Stimulated activated CD4-positive, alpha-beta T cell treated with anti-CD3 and anti-CD28 coated beads, Interleukin-2, amount 100 ng/mL, for 24 hours (primary cell): ENCODE measurements around the gene EPB41L3.
"Not testable (repeated sequence)": the region's sequence is repeated elsewhere in the genome, so short reads cannot be mapped to it uniquely, and the experiment has no call there.

ENCODE experiments used
- DNase-seq, 2 donors: peaks; one replicate each; pipeline ENCODE4 v3.0.0-alpha.2; 2020

EPB41L3 gene

DNA sequence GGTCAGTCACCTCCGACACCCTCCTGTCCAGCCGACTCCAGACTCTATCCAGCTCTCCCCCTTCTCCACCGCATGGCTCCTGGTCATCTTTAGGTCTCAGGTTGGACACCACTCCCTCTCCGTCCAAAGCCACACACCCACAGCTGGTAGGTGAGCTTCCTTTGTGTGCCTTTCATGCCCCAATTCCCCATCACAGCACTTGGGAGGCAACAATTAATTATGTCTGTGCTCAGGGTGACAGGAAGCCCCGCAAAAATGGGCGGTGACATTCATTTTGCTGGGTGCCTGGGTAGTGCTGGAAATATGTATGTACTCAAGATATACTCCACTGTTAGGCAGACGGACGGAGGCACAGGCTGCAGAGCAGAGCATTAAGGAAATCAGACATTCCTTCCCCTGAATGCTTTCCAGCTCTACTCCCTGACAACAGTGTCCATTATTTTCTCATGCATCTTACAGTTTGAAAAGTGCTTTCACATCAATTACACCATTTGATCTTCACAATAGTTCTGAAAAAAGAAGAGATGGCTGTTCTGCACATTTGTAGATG lies 13.1 kb downstream of the EPB41L3 start:
- DNase-seq, result no peak

DNA sequence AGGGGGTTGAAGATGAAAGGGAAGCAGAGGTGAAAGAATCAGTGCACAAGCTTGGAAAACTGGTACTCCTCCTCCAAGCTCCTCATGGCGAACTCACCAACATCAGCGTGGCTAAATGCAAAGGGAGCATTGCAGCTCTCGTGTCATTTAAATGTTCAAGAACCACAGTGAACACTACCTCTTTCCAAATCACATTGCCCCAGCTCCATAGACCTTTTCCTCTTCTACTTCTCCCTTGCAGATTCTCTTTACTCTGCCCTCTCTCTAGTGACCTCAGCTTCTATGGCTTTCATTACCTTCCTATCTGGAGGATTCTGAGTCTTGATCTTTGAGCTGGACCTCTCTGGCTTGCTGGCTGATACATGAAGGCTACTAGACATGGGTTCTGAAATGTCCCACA lies 14.3 kb downstream of the EPB41L3 start:
- no peak for DNase-seq

DNA sequence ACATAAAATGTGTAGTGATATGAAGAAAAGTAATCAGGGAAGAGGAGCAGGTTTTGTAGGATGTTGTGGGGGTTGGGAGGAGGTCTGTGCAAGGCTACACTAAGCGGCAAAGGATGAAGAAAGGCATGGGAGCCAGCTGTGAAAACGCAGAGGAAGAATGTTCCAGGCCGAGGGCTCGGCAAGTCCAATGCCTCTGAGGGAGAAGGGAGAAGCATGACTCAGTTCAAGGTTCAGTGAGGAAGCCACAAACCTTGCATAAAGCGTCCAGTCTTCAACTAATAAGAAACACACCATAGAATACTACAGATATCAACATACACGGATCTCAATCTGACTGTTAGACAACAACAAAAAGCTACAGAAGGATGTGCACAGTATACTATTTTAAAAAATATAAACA lies 16.2 kb downstream of the EPB41L3 start:
- no peak for DNase-seq

DNA sequence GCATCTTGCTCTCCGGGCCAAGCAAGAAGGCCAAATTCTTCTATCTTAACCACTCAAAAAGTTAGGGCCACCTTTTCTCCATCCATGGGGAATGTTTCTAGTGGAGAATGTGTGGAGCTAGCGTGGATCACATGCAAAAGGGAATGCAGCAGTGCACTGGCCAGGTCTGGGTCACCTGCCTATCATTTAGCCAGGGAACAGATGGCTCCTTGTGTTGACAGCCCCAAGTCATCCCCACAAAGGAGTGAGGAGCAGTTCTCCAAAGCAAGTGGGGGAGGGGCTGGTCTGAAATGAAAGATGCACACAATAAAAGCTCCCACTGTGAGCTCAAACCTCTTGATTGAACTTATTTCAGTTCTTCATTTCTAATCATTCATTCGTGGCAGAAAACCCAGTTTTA lies 19.1 kb downstream of the EPB41L3 start:
- no peak for DNase-seq

DNA sequence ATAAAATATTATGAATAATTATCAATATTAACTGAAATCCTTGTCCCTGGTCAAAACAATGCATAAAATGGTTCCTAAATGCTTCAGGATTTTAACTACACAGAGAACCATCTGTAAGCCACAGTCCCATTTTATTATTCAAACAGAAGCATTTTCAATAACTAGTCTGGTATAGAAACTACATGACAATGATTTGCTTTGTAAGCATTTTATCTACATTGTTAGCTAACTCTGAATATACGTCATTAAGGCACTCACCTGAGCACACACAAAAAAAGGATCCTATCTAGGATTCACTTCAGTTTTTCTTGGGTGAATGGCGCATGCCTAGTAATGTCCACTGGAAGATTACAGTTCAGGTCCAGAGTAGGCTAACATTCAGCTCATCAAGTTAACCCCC lies 22.8 kb downstream of the EPB41L3 start:
- DNase-seq, result no peak

DNA sequence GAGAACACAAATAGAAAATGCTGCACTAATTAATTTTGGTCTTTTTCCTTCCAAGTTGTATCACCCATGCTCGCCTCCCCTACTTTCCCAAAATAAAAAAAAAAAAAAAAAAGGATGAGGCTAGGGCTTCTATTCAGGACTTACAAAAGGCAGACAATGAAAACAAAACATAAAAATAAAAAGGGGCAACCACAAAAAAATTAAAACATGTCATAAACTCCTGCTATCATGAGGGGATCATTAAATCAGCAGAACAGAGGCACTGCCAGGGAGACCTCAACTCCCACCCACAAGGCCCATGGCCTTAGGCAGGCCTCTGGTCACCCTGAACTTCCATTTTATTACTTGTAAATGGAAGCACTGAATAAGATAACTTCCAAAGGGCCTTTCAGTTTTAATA lies 23.3 kb downstream of the EPB41L3 start:
- DNase-seq, result no peak

DNA sequence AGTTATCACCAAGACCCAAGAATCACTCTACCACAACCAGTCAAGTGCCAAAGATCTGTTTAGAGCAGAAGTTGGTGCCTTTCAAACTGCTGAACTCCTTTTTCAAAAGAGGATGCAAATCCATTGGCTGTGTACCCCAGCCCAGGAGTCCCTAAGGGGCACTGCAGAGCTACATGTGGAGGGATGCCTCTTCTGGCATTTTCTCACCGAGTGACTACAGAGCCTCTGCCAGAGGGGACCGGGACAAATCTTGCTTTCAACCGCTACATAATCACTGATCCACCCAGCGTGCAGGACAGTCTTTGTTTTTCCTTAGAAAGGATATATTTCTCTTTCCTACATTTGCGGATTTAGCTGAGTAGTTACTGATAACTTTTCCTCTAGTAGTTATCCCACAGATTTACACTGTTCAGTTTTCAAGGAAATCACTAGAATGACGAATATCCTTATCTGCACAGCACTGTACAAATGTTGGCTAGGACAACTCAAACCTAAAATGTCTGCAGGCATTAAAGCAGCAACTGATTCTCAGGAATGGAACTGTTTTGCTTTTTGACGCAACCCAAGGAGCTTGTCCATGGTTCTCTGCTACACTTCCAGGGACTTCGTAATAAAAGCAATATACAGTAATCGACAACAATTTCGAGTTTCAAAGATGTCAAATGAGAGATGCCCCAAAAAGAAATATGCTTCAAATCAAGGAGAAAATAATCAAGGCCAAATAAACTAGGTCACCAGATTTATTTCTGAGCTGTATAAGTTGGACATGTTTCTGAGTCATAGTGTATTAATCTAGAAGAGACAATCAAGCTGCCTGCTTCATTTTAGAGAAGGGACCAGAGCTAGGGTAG lies 24.1 kb downstream of the EPB41L3 start:
- DNase-seq, result no peak

DNA sequence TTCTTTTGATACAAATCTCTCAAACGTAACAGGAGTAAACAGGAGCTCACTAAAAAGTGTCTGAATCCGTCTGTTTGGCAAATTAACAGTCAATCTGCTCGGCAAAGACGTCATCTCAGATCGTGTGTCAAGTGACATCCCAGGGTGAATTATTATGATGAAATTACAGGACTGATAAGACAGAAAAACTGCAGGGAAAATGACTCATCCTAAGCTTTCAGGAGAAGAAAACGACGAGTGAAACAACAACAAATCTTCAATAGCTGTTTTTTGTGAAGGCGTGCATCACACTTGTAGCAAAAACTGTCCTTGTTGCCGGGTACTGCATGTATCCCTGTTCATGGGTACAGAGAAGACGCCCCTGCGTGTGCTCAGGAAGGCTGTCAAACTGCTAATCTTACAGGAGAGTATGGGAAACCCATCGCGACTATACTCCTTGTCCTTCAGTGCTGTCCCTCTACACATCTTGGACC lies 24.9 kb downstream of the EPB41L3 start:
- no peak for DNase-seq

DNA sequence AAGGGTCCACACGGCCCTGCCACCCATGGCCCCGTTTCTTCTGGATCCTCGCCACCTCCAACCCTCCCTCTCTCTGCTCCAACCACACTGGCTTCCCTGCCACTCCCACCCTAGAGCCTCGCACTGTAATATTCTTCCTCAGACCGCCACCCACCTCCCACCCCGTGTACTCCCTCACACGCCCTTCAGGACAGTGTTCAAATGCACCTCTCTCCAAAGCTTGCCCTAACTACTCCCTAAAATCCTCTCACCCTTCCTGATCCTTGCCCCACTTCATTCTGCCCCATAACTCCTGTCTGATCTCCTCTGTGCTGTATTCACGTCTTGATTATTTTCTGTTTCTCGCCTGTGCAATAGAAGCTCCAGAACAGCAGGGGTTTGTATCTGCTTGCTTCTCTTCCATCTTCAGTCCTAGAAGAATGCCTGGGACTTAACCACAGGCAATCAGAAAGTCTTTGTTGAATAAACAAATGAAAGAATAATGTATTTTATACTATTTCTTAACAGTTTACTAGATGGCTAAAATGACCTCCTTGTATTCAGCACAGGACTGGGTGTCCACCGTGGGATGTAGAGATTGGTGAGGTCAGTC lies 25.5 kb downstream of the EPB41L3 start:
- no peak for DNase-seq

DNA sequence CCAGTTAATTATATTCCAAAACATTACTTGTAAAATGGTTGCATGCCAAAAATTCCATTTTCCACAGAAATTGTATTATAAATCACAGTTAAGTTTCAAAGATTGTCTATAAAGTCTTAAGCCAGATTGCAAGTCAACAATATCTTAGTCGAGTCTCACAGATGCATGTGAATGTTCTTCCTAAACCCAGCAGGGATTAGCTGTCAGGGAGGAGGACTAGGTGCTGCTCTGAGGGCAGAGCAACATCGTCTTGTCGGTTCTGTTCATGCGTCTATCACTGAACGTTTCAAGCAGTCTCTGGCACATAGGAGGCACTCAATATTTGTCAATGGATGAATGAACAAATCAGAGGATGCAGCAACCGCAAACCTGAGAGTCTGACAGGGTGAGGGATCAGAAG lies 27.0 kb downstream of the EPB41L3 start:
- no peak for DNase-seq

DNA sequence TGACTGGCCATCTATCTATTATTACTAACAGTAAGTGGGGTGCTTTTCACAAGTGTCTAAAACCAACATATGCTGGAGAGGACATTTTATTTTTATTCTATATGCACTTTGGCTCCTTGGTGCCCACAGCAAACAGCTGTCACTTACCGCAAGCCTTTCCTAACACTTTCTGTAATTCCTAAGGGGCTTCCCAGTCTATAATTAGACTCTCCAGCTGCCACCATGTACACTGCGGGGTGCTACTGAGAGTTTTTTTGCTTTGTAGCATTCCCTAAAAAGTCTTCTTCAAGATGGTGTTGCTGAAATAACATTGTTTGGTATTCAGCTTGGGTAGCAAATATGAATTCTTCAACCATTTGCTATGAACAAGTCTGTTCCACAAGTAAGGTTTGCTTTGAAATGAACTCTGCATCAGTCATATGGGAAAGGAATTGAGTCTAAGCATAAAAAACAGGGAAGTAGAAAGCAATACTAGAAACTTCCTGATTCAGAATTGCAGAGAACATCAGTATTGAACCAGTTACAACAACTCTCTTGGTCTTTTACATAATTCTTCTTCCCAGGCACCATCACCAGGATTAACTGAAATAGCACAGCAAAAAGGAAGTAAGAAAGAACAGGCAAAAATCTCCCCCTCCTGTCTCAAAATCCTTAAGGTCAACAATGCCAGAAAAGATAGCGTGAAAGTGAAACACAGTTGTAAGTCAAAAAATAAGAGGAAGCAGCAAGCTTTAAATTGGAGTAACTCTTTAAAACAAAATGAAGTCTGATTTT lies 28.6 kb downstream of the EPB41L3 start:
- no peak for DNase-seq

DNA sequence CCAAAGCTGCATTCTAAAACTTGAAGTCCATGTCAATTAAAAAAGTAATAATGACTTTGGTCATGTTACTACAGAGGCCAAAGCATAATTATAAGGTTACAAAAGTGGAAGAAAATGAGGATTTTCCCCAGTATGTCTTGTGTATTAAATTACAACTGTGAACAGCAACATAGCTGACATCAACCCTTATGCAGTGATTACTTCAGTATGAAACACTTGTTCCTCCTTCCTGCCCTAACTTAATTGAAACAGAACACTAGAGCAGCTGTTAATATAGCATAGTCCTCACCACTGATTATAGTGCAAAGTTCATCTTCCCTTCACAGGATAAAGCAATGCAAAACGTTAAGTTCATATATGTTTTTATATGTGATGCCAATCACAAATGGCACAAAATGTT lies 29.9 kb downstream of the EPB41L3 start:
- no peak for DNase-seq

DNA sequence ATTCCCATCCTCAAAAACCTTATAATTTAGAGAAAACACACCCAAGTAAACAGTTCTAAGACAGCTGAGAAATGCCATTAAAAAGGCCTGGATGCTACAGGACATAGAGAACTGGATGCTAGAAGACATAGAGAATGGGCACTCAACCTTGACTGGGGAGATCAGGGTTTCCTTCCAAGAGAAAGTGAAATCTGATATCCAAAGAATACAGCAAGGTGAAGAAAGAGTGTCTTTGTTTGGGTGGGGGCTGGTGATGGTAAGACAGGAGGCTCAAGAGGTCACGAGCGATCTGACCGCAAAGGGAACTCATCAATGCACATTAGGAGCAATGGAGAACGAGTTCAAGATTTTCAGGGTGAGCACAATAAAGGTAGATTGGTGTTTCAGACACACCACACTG lies 31.6 kb downstream of the EPB41L3 start:
- DNase-seq, result no peak

DNA sequence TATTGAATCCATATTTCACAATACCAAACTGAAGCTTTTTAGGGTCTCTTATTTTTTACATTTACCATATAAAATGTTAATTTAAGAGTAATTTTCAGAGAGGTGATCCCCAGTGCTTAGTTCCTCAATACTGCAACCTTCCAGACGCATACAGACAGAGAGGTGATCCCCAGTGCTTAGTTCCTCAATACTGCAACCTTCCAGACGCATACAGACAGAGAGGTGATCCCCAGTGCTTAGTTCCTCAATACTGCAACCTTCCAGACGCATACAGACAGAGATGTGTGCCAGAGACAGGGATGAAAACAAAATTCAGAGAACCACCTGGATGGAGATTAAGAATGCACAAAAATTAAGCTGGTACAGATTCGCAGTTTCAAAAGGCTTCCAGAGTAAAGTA lies 32.3 kb downstream of the EPB41L3 start:
- DNase-seq, result not testable (repeated sequence)

DNA sequence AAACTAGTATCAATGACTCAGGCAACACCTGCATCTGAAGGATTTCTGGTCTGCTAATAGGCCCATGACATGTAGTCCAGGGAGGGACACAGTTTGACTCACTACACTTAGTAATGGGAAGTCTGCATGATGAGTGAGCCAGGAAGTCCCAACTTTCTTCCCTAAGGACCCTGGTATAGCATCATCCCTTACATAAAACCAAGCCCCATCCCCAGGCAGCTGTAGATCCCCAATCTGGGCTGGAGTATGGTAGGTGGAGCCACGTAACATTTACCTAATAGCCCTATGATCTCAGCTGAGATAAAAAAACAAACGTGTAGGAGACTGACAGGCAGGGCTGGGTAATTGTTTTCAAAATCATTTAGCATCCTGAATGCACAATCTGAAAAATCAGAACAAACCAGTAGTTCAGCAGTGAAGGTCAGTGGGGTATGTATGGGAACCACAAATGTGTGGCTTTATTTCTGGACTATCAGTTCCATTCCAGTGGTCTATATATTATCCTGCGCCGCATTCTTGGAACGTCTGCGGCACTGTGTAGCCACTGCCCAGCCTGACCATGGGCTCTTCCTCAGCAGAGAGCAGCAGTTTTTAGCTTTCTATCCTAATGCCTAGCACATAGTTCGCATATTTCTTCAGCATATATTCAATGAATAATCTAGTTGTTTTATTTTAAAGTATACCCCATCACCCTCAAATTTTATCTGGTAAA lies 33.5 kb downstream of the EPB41L3 start:
- DNase-seq, result no peak

DNA sequence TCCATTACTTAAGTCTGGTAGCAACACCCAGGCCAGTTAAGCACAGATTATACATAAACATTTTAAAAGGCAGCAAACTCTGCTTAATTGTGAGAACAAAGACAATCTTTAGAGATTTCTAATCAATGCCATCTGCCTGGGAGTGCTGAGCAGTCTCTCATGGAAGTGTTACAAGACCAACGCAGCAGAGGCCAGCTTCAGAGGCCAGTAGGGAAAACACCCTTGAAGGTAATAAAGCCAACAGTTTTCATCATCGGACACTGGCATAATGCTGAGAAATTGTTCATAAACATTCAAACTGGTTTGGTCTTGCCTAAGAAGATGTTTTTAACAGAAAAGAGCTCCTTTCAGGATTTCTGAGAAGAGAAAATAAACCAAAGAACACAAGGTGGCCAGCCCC lies 35.0 kb downstream of the EPB41L3 start:
- no peak for DNase-seq

DNA sequence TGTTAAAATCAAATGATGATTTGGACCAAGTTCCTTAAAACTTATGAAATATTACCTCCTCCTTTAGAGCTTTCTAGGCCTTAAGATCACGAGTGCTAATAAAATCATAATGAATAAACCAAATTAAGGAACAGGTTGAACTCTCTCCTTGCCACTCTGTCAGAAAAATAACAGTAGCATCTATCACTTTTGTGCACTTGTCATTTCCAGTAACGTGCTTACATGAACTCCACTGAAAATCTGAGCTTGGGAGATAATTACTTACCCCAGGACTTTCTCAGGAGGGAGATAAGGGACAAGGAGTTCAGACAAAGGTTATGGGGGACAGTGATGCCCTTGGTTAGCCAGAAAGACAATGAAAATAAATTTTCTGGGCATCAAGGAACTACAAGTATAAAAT lies 36.0 kb downstream of the EPB41L3 start:
- DNase-seq, result no peak

DNA sequence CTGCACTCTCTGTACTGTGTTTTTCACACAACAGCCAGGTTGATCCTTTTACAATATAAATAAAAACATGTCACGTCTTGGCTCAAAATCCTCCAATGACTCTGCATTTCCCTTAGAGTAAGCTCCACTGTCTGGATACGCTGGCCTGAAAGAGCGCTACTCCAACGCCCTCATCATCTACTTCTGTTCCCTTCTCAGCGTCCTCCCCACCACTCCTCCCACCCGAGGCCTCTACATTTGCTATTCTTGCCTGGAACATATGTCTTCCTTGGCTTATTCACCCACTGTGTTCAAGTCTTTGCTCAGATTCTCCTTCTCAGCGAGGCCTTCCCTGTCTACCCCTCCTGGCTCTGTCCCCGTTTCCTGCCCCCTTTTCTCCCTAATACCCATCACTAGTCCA lies 37.6 kb downstream of the EPB41L3 start:
- DNase-seq, result no peak

DNA sequence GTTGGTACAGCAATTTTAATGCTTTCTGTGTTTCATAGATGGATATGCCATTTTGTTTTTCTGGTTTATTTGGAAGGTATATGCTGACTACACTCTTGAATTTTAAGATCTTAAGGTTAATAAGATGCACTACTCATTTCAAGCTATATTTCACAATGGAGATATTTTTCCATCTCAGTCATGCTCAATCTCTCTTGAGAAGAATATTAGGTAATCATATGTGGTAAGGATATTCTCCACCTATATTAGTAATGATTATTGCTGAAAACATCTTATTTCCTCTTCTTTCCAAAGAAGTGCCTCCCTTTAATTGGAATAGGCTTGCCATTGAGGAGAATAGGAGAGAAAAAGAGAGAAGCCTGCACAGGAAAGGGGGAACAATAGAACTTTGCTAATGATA lies 40.1 kb downstream of the EPB41L3 start:
- no peak for DNase-seq

DNA sequence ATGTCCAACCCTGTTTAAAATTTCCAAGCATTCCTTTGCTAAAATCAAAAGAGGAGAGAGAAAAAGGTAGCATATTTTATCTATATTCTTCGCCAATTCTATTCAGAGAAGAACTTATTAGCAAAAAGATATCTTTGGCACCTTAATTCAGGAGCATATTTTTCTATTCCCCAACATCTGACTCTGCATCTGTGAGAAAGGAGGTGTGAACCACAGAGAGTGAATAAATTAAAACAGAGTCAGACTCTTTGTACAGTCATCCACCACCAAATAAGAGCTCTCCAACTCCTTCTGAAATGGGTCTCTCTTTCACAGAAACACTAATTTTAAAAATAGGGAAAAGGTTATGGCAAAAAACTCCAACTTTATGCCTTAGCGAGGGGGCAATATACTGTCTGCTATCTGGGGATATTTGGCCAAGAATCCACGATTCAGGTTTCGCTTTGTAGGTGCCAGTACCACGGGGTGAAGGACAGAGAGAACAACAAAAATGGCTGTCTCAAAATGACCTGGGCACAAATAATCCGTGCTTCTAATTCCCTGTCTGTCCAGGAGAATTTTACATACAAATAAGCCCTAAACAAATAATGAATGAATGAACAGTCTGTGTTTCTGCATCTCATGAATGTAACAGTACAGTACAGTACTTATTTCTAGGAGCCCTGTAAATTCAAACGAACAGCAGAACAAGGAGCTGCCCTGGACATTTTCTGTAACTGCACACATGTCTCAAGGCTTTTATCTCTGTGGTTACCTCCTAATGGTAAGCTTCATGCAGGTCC lies 43.4 kb downstream of the EPB41L3 start:
- DNase-seq, result no peak

DNA sequence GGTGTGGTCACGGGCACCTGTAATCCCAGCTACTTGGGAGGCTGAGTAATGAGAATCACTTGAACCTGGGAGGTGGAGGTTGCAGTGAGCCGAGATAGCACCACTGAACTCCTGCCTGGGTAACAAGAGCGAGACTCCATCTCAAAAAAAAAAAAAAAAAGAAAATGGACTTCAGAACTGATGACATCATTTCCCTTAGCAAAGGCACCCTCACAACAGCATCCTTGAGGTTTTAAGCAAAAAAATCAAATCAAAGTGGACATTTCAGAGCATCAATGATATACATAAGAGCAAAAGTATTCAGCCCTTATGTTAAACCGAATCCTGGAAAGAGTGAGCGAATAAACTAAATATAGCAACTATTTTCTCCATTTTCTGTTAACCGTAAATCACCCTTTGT lies 45.3 kb downstream of the EPB41L3 start:
- DNase-seq, result no peak

DNA sequence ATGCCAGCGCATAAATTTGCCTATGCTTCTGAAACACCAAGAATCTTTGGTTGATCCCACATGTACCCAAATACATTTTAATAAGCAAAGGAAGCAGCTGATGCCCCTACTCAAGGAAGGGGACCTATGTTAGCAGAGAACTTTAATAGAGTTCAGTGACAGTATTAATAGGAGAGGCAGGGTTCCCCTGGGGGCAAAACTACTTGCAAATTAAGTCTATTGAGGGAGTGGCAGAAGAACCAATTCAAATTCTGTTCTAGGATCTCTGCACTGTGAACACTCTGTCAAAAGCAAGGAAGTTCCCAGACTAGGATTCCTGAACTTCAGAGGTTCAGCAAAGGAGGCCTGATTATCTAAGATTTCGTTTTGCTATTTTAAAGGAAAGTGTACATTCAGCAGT lies 47.5 kb downstream of the EPB41L3 start:
- no peak for DNase-seq
